ENCODE measurements around the gene PCYT1A.

DNA sequence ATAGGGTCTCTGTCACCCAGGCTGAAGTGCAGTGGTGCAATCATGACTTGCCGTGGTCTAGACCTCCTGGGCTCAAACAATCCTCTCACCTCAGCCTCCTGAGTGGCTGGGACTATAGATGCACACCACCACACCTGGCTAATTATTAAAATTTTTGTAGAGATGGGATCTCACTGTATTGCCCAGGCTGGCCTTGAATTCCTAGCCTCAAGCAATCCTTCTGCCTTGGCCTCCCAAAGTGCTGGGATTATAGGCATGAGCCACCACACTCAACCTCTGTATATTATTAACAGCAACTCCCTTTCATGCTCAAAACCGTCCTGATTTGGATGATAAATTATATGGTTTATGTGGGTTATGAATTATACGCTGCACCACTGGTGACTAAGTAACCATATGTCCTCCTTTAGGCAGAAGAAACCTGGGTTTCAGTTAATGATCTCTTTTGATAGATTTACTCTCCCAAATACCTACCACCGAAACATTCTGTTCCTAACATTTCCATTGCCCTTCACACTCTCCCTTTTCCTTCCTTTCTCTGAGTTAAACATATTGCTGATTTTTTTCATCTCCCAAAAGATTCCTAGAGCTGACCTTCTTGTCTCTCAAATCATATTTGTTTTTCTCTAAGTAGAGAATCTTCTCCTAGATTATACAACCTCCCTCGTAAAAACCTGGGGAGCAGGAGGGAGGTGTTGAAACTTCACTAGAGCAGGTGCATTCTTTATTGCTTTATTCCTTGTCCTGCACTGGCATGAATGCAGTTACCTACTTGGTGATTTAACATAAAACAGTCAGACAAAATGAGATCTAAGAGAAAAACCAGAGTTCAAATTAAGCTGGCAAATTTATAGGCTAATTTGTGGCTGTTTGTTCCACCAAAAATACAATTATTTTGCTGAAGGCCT lies 32.9 kb downstream of the PCYT1A start:
- TF ChIP-seq POLR2A (IDR thresholded peaks at IDR 0.05) = no peak
- TF ChIP-seq, protein P1, sequence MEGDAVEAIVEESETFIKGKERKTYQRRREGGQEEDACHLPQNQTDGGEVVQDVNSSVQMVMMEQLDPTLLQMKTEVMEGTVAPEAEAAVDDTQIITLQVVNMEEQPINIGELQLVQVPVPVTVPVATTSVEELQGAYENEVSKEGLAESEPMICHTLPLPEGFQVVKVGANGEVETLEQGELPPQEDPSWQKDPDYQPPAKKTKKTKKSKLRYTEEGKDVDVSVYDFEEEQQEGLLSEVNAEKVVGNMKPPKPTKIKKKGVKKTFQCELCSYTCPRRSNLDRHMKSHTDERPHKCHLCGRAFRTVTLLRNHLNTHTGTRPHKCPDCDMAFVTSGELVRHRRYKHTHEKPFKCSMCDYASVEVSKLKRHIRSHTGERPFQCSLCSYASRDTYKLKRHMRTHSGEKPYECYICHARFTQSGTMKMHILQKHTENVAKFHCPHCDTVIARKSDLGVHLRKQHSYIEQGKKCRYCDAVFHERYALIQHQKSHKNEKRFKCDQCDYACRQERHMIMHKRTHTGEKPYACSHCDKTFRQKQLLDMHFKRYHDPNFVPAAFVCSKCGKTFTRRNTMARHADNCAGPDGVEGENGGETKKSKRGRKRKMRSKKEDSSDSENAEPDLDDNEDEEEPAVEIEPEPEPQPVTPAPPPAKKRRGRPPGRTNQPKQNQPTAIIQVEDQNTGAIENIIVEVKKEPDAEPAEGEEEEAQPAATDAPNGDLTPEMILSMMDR (IDR thresholded peaks at IDR 0.05) = no peak
- TF ChIP-seq POLR2AphosphoS5 (IDR thresholded peaks at IDR 0.05; ENCODE audit: insufficient read depth in 1 of 2, low read depth in 1 of 2) = no peak
